ENCODE results near the gene THOC2. TPM values are rescaled to one million over a fixed set of nuclear protein-coding genes. Genes with fewer than 3 reads are reported as not detected.
"Not testable (repeated sequence)": the region's sequence is repeated elsewhere in the genome, so short reads cannot be mapped to it uniquely, and the experiment has no call there.

Gene THOC2, protein sequence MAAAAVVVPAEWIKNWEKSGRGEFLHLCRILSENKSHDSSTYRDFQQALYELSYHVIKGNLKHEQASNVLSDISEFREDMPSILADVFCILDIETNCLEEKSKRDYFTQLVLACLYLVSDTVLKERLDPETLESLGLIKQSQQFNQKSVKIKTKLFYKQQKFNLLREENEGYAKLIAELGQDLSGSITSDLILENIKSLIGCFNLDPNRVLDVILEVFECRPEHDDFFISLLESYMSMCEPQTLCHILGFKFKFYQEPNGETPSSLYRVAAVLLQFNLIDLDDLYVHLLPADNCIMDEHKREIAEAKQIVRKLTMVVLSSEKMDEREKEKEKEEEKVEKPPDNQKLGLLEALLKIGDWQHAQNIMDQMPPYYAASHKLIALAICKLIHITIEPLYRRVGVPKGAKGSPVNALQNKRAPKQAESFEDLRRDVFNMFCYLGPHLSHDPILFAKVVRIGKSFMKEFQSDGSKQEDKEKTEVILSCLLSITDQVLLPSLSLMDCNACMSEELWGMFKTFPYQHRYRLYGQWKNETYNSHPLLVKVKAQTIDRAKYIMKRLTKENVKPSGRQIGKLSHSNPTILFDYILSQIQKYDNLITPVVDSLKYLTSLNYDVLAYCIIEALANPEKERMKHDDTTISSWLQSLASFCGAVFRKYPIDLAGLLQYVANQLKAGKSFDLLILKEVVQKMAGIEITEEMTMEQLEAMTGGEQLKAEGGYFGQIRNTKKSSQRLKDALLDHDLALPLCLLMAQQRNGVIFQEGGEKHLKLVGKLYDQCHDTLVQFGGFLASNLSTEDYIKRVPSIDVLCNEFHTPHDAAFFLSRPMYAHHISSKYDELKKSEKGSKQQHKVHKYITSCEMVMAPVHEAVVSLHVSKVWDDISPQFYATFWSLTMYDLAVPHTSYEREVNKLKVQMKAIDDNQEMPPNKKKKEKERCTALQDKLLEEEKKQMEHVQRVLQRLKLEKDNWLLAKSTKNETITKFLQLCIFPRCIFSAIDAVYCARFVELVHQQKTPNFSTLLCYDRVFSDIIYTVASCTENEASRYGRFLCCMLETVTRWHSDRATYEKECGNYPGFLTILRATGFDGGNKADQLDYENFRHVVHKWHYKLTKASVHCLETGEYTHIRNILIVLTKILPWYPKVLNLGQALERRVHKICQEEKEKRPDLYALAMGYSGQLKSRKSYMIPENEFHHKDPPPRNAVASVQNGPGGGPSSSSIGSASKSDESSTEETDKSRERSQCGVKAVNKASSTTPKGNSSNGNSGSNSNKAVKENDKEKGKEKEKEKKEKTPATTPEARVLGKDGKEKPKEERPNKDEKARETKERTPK (N-terminal part only)
- polyA plus RNA-seq (ENCODE audit: insufficient read length) = 51.7 TPM

GRCh38 chrX:123732670-123733363 lies at the start of gene THOC2:
Gene THOC2, minus strand, starts transcription at chrX:123733052. Its CDS starts 30 bp downstream, at chrX:123733022.
- DNase-seq = peak; percentile 86

DNA sequence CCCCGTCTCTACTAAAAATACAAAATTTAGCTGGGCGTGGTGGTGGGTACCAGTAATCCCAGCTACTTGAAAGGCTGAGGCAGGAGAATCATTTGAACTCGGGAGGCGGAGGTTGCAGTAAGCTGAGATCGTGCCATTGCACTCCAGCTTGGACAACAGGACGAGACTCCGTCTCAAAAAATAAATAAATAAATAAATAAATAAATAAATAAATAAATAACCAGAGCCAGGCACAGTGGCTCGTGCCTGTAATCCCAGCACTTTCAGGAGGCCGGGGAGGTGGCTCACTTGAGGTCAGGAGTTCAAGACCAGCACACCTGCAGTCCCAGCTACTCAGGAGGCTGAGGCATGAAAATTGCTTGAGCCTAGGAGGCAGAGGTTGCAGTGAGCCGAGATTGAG lies 48.9 kb upstream of the THOC2 start:
- not testable (repeated sequence) for DNase-seq

DNA sequence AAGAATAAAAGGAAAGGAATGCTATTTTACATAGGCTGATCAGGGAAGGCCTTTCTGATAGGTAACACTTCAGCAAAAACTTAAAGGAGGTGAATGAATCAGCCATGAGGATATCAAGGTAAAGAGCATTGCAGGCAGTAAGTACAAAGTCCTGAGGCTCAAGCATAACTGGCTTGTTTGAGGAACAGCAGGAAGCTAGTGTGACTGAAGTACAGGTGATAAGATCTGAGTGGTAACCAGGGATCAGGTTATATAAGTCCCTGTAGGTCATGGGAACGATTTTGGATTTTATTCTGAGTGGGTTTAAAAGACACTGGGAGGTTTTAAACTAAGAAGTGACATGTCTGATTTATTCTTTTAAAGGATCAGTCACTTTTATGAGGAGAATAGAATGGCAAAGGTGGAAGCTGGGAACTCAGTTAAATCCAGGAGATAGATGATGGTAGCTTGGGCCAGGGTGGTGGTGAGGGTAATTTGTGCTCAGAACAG lies 47.1 kb upstream of the THOC2 start:
- DNase-seq = no peak

DNA sequence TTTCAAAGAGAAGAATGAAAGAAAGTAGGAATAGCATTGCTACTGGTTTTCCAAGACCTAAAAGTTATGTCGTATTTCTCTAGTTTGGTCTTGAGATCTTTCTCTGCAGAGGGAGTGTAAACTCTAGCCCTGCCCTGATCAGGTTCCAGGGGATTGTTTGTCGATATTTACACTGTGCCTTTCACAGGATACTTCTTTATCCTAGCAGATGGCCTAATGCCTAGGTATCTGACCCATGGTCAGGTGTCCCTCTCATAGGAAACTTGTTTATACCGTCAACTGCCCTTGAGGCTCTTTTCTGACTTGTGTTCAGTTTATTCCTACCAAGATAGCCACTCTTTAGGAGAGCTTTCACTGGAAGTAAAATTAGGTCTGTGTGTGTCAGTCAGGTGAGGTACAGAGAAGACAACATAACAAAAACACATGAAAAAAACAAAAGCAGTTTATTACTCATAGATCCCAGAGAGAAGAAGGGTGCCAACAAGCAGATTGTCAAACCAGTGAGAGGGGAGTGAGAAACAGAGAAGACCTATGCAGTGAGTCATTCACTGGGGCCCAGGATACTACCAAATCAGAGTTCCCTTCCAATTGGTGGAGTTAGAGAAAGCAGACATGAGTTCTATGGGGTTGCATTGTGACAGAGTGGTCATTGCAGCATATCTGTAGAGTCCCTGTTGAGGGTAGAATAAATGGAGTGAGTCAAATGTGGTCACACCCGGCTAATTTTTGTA lies 40.6 kb upstream of the THOC2 start:
- no peak for DNase-seq

DNA sequence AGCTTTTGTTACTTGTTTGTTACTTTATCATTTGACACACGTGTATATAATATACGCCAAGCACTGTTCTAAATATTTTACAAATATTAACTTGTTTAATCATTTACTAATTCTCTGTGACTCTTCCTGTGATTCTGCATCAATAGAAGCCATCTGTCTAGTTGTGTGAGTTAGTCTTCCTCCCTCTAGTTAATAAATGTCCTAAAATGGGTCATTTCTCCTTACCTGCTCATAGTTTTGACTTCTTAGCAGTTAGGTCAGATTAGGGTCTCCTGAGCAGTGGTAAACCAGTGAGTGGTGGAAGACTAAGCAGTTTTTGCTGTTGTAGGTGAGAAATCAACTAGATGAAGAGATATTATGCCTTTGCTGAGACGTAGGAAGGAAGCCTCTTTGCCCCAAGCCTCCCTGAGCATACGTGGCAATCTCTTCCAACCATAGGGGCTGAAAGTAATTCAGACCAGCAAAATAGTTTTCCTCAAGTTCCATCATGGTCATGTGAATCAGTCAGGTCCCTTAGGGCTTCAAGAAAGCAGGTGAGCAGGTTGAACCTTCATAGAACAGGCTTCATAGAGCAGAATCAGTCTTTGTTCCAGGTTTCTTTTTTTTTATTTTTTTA lies 38.7 kb upstream of the THOC2 start:
- no peak for DNase-seq

GRCh38 chrX:123764967-123765871 lies 32.4 kb upstream of the THOC2 start:
- DNase-seq = peak; percentile 89

GRCh38 chrX:123759849-123760248 lies 27.0 kb upstream of the THOC2 start:
- not testable (repeated sequence) for DNase-seq

GRCh38 chrX:123757794-123758193 lies 24.9 kb upstream of the THOC2 start:
- not testable (repeated sequence) for DNase-seq

- peak; percentile 47 for DNase-seq
Observed at GRCh38 chrX:123756320-123756719, 23.5 kb upstream of the THOC2 start.

- no peak for DNase-seq
Observed at GRCh38 chrX:123755107-123755506, 22.3 kb upstream of the THOC2 start.

- DNase-seq = no peak
Observed at GRCh38 chrX:123753656-123754350, 21.0 kb upstream of the THOC2 start.

- no peak for DNase-seq
Observed at GRCh38 chrX:123749643-123750042, 16.8 kb upstream of the THOC2 start.

DNA sequence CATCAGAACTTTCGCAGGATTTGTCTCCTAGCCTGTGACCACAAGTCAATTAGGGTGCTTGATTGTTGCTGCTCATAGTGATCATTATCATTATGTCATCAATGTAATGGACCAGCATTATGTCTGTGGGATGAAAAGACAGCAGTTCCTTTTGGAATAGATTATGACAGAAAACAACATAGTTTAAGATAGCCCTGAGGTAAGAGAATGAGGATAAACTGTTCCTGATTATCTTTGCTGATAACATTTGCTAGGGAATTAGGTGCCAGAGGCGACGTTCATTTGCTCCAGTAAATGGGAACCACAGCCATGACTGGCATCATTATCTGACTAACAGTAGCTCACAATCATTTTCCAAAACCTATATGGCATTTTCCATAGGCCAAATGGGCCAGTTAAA lies 12.7 kb upstream of the THOC2 start:
- DNase-seq = no peak

- no peak for DNase-seq
Observed at GRCh38 chrX:123743312-123743711, 10.5 kb upstream of the THOC2 start.

- DNase-seq = no peak
Observed at GRCh38 chrX:123742440-123742839, 9.6 kb upstream of the THOC2 start.

- DNase-seq = no peak
Observed at GRCh38 chrX:123740536-123740935, 7.7 kb upstream of the THOC2 start.

GRCh38 chrX:123740006-123740405 lies 7.2 kb upstream of the THOC2 start:
- DNase-seq = no peak

DNA sequence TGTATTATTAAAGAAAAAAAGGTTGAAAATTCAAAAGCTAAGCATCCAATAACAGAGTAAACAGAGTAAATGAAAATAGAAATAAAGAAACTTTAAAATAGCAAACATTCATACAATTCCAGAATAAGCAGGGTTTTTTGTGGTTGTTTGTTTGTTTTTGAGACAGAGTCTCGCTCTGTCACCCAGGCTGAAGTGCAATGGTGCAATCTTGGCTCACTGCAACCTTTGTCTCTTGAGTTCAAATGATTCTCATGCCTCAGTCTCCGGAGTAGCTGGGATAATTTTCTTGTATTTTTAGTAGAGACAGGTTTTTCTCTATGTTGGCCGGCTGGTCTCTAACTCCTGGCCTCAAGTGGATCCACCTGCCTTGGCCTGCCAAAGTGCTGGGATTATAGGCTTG lies 6.6 kb upstream of the THOC2 start:
- no peak for DNase-seq
